Thyroid gland (tissue), 4 donors: Measurements from ENCODE around the gene NADK2.

Experiments
- CTCF ChIP-seq, 6 experiments: fragments of 200-600 bp in 3 of 6; fragments of 450-650 bp in 3 of 6; sonication (generic) in 3 of 6; IDR thresholded peaks; one replicate each; pipeline ENCODE4 v1.5.1; 2016 to 2019; ENCODE audit warnings: antibody characterized with exemption in 6 of 6, mild to moderate bottlenecking in 2 of 6, inconsistent platforms in 1 of 6, moderate library complexity in 1 of 6
- POLR2A ChIP-seq, 2 donors: fragments of 450-650 bp; IDR thresholded peaks; one replicate each; pipeline ENCODE4 v1.6.1; 2017; ENCODE audit warnings: antibody characterized with exemption in 2 of 2, mild to moderate bottlenecking in 2 of 2, moderate library complexity in 1 of 2

GRCh38 chr5:36177154-36177553 lies 64.6 kb downstream of the NADK2 start:
- TF ChIP-seq CTCF (IDR thresholded peaks at IDR 0.05) (no peak), POLR2A (IDR thresholded peaks at IDR 0.05) (no peak)
